Neuron (in vitro differentiated cells): ENCODE measurements around the gene TEAD2.
"Not testable (repeated sequence)": the region's sequence is repeated elsewhere in the genome, so short reads cannot be mapped to it uniquely, and the experiment has no call there.

Source experiments
- H2AFZ ChIP-seq: one replicate; pipeline ENCODE4 v1.6.1; 2013; ENCODE audit warnings: low read depth, mild to moderate bottlenecking, inconsistent platforms, low read length, moderate library complexity
- H3K27me3 ChIP-seq: one replicate; pipeline ENCODE4 v1.6.1; 2013; ENCODE audit warnings: low read length; ENCODE audit not compliant: insufficient read depth
- H3K36me3 ChIP-seq: one replicate; pipeline ENCODE4 v1.6.1; 2013; ENCODE audit warnings: low read length; ENCODE audit not compliant: insufficient read depth
- H3K4me1 ChIP-seq: one replicate; pipeline ENCODE4 v1.6.1; 2013; ENCODE audit warnings: low read length; ENCODE audit not compliant: insufficient read depth
- H3K4me3 ChIP-seq: 2 replicates; pipeline ENCODE4 v1.5.1; 2013; ENCODE audit warnings: mild to moderate bottlenecking, low read length, moderate library complexity
- H3K9me3 ChIP-seq: one replicate; pipeline ENCODE4 v1.6.1; 2013; ENCODE audit warnings: low read length

Gene TEAD2

DNA sequence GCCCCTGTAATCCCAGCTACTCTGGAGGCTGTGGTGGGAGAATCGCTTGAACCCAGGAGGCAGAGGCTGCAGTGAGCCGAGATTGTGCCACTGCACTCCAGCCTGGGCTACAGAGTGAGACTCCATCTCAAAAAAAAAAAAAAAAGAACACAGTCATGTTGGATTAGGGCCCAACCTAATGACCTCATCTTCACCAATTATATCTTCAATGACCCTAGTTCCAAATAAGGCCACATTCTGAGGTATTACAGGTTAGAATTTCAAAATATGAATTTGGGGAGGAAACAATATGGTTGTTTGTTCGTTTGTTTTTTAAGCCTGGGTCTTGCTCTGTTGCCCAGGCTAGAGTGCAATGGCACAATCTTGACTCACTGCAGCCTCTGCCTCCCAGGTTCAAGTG, 11.0 kb upstream of the TEAD2 start:
- not testable (repeated sequence) for H2AFZ ChIP-seq, H3K27me3 ChIP-seq, H3K36me3 ChIP-seq, H3K4me1 ChIP-seq, H3K4me3 ChIP-seq
- peaks cover 13% of the 10 kb centered on the region for H3K9me3 ChIP-seq

DNA sequence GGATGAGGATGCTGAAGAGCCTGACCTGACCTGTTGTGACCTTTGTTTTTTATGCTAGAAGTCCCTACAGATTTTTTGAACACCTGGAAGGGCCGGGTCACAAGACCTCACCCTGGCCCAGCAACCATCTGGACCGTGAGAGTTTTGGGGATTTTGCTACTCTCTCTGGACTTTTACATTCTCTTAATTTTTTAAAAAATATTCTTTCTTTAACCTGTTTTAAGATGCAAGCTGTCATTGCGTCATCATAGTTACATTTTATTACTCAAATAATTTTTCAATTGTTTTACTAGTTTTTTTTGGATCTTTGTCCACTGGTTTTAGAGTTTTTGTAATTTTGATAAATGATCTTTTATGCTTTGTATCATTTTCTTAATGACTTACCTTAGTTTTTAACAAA, 9.0 kb upstream of the TEAD2 start:
- Histone ChIP-seq H3K36me3 (no peaks in the 10 kb centered on the region), H3K9me3 (peaks cover 13% of the 10 kb centered on the region), H3K4me3 (no peak overlapping the region), H2AFZ (no peak overlapping the region), H3K4me1 (no peaks in the 10 kb centered on the region), H3K27me3 (no peaks in the 10 kb centered on the region)

GRCh38 chr19:49368711-49369358, 6.6 kb upstream of the TEAD2 start:
- Histone ChIP-seq H3K36me3 (no peaks in the 10 kb centered on the region), H3K4me3 (no peak overlapping the region), H3K4me1 (no peaks in the 10 kb centered on the region), H3K9me3 (peaks cover 13% of the 10 kb centered on the region), H2AFZ (no peak overlapping the region), H3K27me3 (no peaks in the 10 kb centered on the region)

DNA sequence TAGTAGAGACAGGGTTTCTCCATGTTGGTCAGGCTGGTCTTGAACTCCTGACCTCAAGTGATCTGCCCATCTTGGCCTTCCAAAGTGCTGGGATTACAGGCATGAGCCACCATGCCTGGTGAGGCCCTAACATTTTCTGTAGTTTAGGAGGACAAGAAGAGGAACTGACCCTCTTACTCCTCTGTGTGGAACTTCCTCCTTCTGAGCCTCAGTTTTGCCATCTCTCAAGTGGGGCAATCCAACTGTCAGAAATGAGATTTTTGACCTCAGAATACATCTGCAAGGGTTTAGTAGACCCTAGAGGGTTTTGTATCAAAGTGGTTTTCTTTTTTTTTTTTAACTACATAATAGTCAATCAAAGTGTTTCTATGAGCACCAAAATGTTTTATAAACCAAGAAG, 3.9 kb upstream of the TEAD2 start:
- Histone ChIP-seq H3K4me1 (peaks cover 4% of the 10 kb centered on the region), H3K36me3 (no peaks in the 10 kb centered on the region), H3K9me3 (peaks cover 13% of the 10 kb centered on the region), H3K4me3 (no peak overlapping the region), H3K27me3 (no peaks in the 10 kb centered on the region), H2AFZ (no peak overlapping the region)

DNA sequence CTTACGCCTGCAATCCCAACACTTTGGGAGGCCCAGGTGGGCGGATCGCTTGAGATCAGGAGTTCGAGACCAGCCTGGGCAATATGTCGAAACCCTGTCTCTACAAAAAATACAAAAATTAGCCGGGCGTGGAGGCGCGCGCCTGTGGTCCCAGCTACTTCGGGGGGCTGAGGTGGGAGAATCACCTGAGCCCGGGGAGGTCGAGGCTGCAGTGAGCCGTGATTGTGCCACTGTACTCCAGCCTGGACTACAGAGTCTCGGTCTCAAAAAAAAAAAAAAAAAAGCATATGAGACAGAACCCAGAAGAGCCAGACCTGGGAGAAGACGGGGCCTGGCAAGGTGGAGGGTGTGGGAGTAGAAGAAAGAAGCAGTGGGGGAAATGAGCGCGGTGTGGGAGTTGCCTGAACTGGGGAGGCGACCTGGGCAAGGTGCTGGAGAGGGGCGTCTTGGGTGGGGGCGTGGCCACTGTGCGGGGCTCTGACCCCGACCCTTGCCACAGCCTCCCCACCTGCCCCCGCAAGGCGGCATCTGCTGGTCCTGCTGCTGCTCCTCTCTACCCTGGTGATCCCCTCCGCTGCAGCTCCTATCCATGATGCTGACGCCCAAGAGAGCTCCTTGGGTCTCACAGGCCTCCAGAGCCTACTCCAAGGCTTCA, 2.0 kb upstream of the TEAD2 start:
- peaks cover 7% of the 10 kb centered on the region for H3K36me3 ChIP-seq
- H3K27me3 ChIP-seq: no peaks in the 10 kb centered on the region
- H3K4me1 ChIP-seq: peaks cover 11% of the 10 kb centered on the region
- H3K9me3 ChIP-seq: peaks cover 5% of the 10 kb centered on the region
- peak overlapping the region; percentile 99 for H3K4me3 ChIP-seq
- H2AFZ ChIP-seq: no peak overlapping the region

GRCh38 chr19:49363268-49364082, 1.3 kb upstream of the TEAD2 start, which contains the start of gene DKKL1:
Gene DKKL1 (plus strand): TSS chr19:49363877. CDS start chr19:49363999, 122 bp downstream.
- Histone ChIP-seq H3K4me3 (peak within 1 kb of the TSS; percentile 99), H3K36me3 (peaks cover 12% of the 10 kb centered on the region), H3K4me1 (peaks cover 11% of the 10 kb centered on the region), H3K9me3 (no peaks in the 10 kb centered on the region), H3K27me3 (no peaks in the 10 kb centered on the region), H2AFZ (peak within 1 kb of the TSS; percentile 14)

DNA sequence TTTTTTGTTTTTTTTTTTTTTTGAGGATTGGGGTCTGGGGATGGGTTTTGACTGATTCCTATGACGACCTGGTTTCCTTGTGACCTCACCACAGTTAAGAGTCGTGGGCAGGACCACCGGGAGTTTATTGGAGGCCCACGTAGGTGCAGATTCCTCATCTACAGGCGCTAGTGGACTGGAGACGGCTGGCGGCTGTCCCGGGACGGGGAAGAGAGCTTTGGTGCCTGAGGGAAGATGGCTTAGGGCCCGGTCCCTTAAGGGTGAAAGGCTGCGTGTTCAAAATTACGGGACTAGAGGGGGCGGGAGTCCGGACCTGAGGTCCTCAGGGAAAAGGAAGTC, 682 bp upstream of the TEAD2 start:
- Histone ChIP-seq H3K36me3 (peaks cover 13% of the 10 kb centered on the region), H2AFZ (peak overlapping the region; percentile 14), H3K27me3 (no peaks in the 10 kb centered on the region), H3K9me3 (no peaks in the 10 kb centered on the region), H3K4me1 (peaks cover 11% of the 10 kb centered on the region), H3K4me3 (peak overlapping the region; percentile 99)

GRCh38 chr19:49361438-49362047, 673 bp downstream of the TEAD2 start:
- Histone ChIP-seq H3K36me3 (peaks cover 27% of the 10 kb centered on the region), H3K4me3 (peak overlapping the region; percentile 99), H3K9me3 (no peaks in the 10 kb centered on the region)

DNA sequence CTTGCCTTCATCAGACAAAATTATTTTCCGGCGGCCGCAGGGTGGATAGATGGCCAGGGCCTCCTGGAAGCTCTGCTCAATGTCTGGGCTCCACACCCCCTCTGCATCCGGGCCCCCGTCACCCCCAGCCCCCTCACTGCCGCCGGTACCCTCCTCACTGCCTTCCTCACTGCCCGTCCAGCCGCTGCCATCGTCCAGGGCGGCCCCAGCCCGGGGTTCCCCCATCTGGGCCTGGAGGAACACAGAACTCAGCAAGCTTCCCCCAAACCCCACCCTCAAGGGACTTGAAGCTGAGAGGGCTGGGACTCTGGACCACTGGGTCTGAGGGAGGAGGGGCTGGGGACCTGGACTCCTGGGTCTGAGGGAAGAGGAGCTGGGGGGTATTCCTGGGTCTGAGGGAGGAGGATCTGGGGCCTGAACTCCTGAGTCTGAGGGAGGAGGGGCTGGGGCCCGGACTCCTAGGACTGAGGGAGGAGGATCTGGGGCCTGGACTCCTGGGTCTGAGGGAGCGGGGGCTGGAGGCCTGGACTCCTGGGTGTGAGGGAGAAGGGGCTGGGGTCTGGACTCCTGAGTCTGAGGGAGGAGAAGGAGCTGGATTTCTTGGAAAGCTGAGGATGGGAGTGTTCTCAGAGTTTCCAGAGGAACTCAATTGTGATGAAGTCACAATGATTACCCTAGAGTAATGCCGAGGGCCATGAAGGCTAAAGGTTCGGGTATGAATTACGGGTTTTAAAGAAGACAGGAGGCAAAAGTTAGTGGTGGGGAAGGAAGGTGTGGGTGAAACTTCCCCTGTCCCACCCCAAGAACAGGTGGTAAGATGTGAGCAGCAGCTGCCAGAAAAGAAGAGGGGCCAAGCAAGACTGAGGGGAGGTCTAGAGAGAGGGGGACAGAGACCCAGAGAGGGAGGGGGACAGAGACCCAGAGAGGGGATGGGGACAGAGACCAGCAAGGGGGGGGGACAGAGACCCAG, 2.1 kb downstream of the TEAD2 start:
- peak overlapping the region; percentile 99 for H3K4me3 ChIP-seq
- H3K36me3 ChIP-seq: peaks cover 40% of the 10 kb centered on the region
- no peak overlapping the region for H2AFZ ChIP-seq

More at GRCh38 chr19:49361438-49362047, 673 bp downstream of the TEAD2 start:
- peak overlapping the region; percentile 14 for H2AFZ ChIP-seq
- no peaks in the 10 kb centered on the region for H3K27me3 ChIP-seq
- H3K4me1 ChIP-seq: peaks cover 11% of the 10 kb centered on the region

DNA sequence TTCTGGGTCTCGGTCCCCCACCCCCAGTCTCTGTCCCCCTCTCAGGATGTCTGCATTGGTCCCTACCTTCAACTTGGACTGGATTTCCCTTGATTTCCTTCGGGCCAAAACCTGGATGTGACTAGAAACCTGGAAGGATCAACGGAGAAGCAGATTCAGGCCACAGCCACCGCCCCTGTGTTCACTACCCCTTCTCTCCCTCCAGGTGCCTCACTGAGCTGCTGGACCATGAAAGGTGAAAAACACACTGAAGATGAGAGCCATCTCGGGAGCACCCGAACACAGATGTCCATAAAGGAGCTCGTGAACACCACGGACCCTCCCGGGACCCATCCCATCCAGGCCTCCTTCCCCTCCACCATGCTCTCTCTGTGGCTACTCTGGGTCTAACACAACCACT, 5.0 kb downstream of the TEAD2 start:
- peaks cover 63% of the 10 kb centered on the region for H3K36me3 ChIP-seq
- H3K4me3 ChIP-seq: no peak overlapping the region
- H3K4me1 ChIP-seq: peaks cover 7% of the 10 kb centered on the region
- H3K27me3 ChIP-seq: no peaks in the 10 kb centered on the region
- H2AFZ ChIP-seq: no peak overlapping the region
- H3K9me3 ChIP-seq: no peaks in the 10 kb centered on the region

More for the DNA sequence above, 2.1 kb downstream of the TEAD2 start:
- Histone ChIP-seq H3K27me3 (no peaks in the 10 kb centered on the region), H3K4me1 (peaks cover 11% of the 10 kb centered on the region), H3K9me3 (no peaks in the 10 kb centered on the region)

- Histone ChIP-seq H2AFZ (no peak overlapping the region), H3K27me3 (no peaks in the 10 kb centered on the region), H3K4me1 (peaks cover 7% of the 10 kb centered on the region), H3K36me3 (peaks cover 70% of the 10 kb centered on the region), H3K4me3 (no peak overlapping the region), H3K9me3 (no peaks in the 10 kb centered on the region)
These were observed 5.8 kb downstream of the TEAD2 start for GRCh38 chr19:49356382-49356781.

DNA sequence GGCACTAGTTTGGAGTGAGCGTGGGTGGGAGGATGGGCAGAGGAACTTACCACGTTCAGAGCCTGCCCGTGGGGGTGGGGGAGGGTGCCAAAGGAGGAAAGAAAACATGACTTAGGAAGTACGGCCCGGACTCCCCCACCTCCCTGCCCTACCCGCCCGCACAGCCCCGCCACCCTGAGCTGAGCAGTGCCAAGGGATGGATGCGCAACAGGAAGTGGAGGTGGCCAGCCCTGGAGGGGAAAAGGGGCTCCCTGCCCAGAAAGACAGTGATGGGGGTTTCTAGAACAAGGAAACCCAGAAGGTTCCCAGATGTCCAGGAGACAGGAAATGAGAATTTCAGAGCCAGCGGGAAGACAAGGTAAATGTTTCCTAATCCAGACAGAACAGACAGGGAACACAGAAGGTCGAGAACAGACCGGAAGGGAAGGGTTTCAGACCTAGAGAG, 6.3 kb downstream of the TEAD2 start:
- no peak overlapping the region for H3K4me3 ChIP-seq
- no peak overlapping the region for H2AFZ ChIP-seq
- H3K27me3 ChIP-seq: no peaks in the 10 kb centered on the region
- no peaks in the 10 kb centered on the region for H3K9me3 ChIP-seq
- H3K4me1 ChIP-seq: peaks cover 7% of the 10 kb centered on the region
- H3K36me3 ChIP-seq: peaks cover 74% of the 10 kb centered on the region
